Endodermal cell (in vitro differentiated cells): Measurements from ENCODE around the gene PLAAT3. TPM values are rescaled to one million over a fixed set of nuclear protein-coding genes. Genes with fewer than 3 reads are reported as not detected.
A peak's percentile ranks its signal among the peaks of the same experiment; 100 is the strongest.
"Not testable (repeated sequence)": the region's sequence is repeated elsewhere in the genome, so short reads cannot be mapped to it uniquely, and the experiment has no call there.

Source experiments
- DNase-seq: peaks from one replicate; pipeline ENCODE4 v3.0.0-alpha.2; 2017
- H3K27ac ChIP-seq: 2 replicates; pipeline ENCODE4 v1.5.1; 2013; ENCODE audit warnings: mild to moderate bottlenecking, low read depth, low read length, moderate library complexity
- H3K27me3 ChIP-seq: 2 replicates; pipeline ENCODE4 v1.6.1; 2013; ENCODE audit warnings: mild to moderate bottlenecking, low read length, moderate library complexity; ENCODE audit not compliant: insufficient read depth, control insufficient read depth, poor library complexity, severe bottlenecking
- H3K36me3 ChIP-seq: 2 replicates; pipeline ENCODE4 v1.7.0; 2013; ENCODE audit warnings: mild to moderate bottlenecking, low read length, moderate library complexity; ENCODE audit not compliant: control insufficient read depth, insufficient read depth
- H3K4me1 ChIP-seq: one replicate; pipeline ENCODE4 v1.7.0; 2013; ENCODE audit warnings: low read length; ENCODE audit not compliant: control insufficient read depth, insufficient read depth
- H3K4me3 ChIP-seq: 2 replicates; pipeline ENCODE4 v1.5.1; 2013; ENCODE audit warnings: mild to moderate bottlenecking, low read length, moderate library complexity
- H3K9ac ChIP-seq: 2 replicates; pipeline ENCODE4 v1.6.1; 2013; ENCODE audit warnings: mild to moderate bottlenecking, low read length, moderate library complexity; ENCODE audit not compliant: poor library complexity, severe bottlenecking; ENCODE audit errors: extremely low read depth
- H3K9me3 ChIP-seq: 2 replicates; pipeline ENCODE4 v1.6.1; 2013; ENCODE audit warnings: mild to moderate bottlenecking, low read length, moderate library complexity; ENCODE audit not compliant: control insufficient read depth
- H3K27ac Mint-ChIP-seq: 2 replicates; pipeline ENCODE4 v1.8.0; 2020; ENCODE audit warnings: mixed read lengths
- H3K27me3 Mint-ChIP-seq: 2 replicates; pipeline ENCODE4 v1.8.0; 2021; ENCODE audit warnings: mild to moderate bottlenecking, mixed read lengths; ENCODE audit not compliant: insufficient read depth
- H3K36me3 Mint-ChIP-seq: 2 replicates; pipeline ENCODE4 v1.8.0; 2020; ENCODE audit warnings: low read depth, mixed read lengths
- H3K4me1 Mint-ChIP-seq: 2 replicates; pipeline ENCODE4 v1.8.0; 2020; ENCODE audit warnings: mixed read lengths
- H3K4me3 Mint-ChIP-seq: 2 replicates; pipeline ENCODE4 v1.8.0; 2020; ENCODE audit warnings: mild to moderate bottlenecking, moderate library complexity, mixed read lengths
- H3K9me3 Mint-ChIP-seq: 2 replicates; pipeline ENCODE4 v1.8.0; 2020; ENCODE audit warnings: mild to moderate bottlenecking, mixed read lengths
- WGBS, 2 experiments: methylation state at CpG; one replicate each; pipeline versions ENCODE4 v1.1.5 to v1.1.7; 2013; ENCODE audit warnings: missing lambda C conversion rate in 2 of 2, mixed read lengths in 1 of 2; ENCODE audit not compliant: insufficient coverage in 1 of 2, insufficient read length in 1 of 2; 5-methylcytosine and 5-hydroxymethylcytosine counted together
- total RNA-seq, 2 donors: library from RNA; stranded (reverse); fragmentation: NEBNext Ultra II Directional in 1 of 2; extraction: Animal tissue kit (Norgen Biotek cat#: 25700) in 1 of 2; gene quantifications; 2 replicates in 1 of 2; 3 replicates in 1 of 2; pipeline ENCODE4 v1.2.1, GENCODE V29; 2021
- TF ChIP-seq, protein P1 (sequence below): fragments of 200-600 bp; sonication (generic); conservative IDR thresholded peaks from 2 replicates; pipeline ENCODE4 v1.5.0; 2021; ENCODE audit warnings: antibody characterized with exemption, mild to moderate bottlenecking

Gene PLAAT3
- total RNA-seq, 2 donors from 2014 or later, result 33.5 to 45.9 TPM

DNA sequence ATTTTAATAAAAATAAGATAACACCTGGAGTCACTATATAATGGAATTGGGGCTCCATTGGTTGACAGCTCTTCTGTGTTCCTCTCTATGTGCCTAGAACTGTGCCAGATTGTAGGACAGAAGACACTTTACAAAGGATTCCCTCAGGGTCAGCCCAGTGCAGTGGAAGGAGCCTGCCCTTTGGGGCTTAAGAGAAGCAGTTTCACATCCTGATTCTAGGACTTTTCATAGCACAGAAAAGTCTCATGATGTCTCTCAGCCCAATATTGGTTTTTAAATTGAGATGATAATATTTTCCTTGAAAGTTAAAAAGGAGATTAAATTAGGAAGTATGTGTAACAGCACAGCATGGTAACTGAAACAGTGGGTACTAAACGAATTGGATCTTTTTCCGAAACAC, 70.5 kb downstream of the PLAAT3 start:
- DNase-seq, result peak; percentile 1
- Mint-ChIP-seq H3K9me3 (peaks cover 5% of the 10 kb centered on the region), H3K27me3 (no peaks in the 10 kb centered on the region), H3K36me3 (no peaks in the 10 kb centered on the region), H3K27ac (no peak overlapping the region), H3K4me3 (no peak overlapping the region), H3K4me1 (no peaks in the 10 kb centered on the region)
- no peaks in the 10 kb centered on the region for H3K36me3 ChIP-seq
- TF ChIP-seq, protein P1, sequence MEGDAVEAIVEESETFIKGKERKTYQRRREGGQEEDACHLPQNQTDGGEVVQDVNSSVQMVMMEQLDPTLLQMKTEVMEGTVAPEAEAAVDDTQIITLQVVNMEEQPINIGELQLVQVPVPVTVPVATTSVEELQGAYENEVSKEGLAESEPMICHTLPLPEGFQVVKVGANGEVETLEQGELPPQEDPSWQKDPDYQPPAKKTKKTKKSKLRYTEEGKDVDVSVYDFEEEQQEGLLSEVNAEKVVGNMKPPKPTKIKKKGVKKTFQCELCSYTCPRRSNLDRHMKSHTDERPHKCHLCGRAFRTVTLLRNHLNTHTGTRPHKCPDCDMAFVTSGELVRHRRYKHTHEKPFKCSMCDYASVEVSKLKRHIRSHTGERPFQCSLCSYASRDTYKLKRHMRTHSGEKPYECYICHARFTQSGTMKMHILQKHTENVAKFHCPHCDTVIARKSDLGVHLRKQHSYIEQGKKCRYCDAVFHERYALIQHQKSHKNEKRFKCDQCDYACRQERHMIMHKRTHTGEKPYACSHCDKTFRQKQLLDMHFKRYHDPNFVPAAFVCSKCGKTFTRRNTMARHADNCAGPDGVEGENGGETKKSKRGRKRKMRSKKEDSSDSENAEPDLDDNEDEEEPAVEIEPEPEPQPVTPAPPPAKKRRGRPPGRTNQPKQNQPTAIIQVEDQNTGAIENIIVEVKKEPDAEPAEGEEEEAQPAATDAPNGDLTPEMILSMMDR, result no peak
- H3K9ac ChIP-seq, result no peak overlapping the region
- no peak overlapping the region for H3K4me3 ChIP-seq
- WGBS, 2 experiments, result 100% methylated on average over 2 of the region's 2 CpGs; no CpG with 5 or more reads in 1 of the 2 experiments
- H3K27me3 ChIP-seq, result no peaks in the 10 kb centered on the region
- no peaks in the 10 kb centered on the region for H3K9me3 ChIP-seq
- H3K27ac ChIP-seq, result no peak overlapping the region
- H3K4me1 ChIP-seq, result no peaks in the 10 kb centered on the region

DNA sequence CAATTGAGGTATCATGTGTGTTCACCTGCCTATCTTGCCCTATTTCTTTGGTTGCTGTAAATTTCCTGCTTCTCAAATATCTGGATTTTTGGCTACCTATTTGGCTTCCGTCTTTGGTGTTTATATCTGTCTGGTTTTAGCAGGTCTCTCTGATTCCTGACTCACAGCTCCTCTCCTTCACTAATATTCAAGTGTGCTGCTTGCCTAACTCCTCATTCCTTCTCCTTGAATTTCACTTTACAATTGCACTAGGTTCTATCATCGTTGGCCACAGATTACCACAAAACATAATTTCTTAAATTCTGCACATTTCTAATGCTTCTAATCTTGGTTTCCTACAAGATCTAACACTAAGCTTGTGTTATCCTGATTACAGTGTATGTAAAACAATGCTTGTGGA, 71.7 kb downstream of the PLAAT3 start:
- not testable (repeated sequence) for H3K27me3 ChIP-seq, H3K4me3 Mint-ChIP-seq, H3K9me3 Mint-ChIP-seq, H3K27me3 Mint-ChIP-seq, H3K9me3 ChIP-seq, DNase-seq, H3K36me3 ChIP-seq, H3K27ac ChIP-seq, H3K4me1 ChIP-seq, H3K27ac Mint-ChIP-seq, H3K9ac ChIP-seq, H3K4me1 Mint-ChIP-seq, H3K4me3 ChIP-seq, H3K36me3 Mint-ChIP-seq
- 79 to 100% methylated on average over 1 to 2 of the region's 2 CpGs for WGBS, 2 experiments

DNA sequence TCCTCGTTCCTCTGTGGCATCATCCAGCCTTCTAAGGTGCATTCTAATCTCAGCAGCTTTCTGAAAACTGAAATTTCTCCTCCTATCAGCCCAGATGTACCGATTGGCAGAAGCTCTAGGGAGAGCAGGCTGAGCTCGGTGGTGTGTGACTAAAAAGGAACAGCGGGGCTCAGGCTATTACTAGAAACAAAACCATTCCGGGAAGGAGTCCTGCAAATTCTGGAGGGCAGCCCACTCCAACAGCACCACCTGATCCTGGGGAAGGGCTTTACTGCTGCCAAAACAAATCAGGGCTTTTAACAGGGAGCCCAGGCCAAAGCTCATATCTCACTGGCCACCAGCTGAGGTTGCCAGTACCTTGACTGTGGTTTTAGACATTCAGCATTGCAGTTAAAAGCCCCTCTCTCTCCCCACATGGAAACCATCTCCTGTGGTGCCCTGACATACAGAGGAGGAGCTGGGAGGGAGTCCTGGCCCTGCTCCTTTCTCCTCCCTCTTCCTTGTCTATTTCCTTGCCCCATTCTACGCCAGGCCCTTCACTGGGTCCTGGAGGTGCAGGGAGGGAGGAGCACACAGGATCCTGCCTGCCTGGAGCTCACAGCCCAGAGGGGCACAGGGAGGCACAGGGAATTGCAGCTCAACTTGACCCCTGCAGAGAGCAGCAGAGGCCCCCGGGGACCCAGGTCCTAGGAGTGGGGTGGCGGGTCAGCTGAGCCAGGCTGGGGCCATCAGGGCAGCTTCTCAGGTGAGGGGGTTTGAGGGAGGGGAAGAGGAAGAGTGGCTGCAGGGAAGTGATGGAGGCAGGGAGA, 76.7 kb downstream of the PLAAT3 start:
- Histone ChIP-seq H3K36me3 (no peaks in the 10 kb centered on the region), H3K27ac (no peak overlapping the region), H3K27me3 (no peaks in the 10 kb centered on the region), H3K9ac (no peak overlapping the region), H3K4me3 (no peak overlapping the region), H3K4me1 (no peaks in the 10 kb centered on the region), H3K9me3 (no peaks in the 10 kb centered on the region)
- Mint-ChIP-seq H3K36me3 (no peaks in the 10 kb centered on the region), H3K4me3 (no peak overlapping the region), H3K27me3 (peaks cover 3% of the 10 kb centered on the region), H3K4me1 (peaks cover 24% of the 10 kb centered on the region), H3K27ac (no peak overlapping the region), H3K9me3 (no peaks in the 10 kb centered on the region)
- TF ChIP-seq, protein P1, result no peak
- WGBS, 2 experiments, result 86 to 88% methylated on average over 7 to 8 of the region's 8 CpGs
- DNase-seq, result no peak
